GM12891 (cell line): Measurements from ENCODE around the gene IP6K2.
A peak's percentile ranks its signal among the peaks of the same experiment; 100 is the strongest.
"Not testable (repeated sequence)": the region's sequence is repeated elsewhere in the genome, so short reads cannot be mapped to it uniquely, and the experiment has no call there.

ENCODE experiments used
- DNase-seq: peaks from one replicate; pipeline ENCODE4 v3.0.0; 2011; ENCODE audit warnings: low spot score; ENCODE audit not compliant: insufficient read length
- FAIRE-seq: peaks from 2 replicates; lab custom pipeline; 2011; peaks lifted over from hg19 to GRCh38; lab: Jason Lieb, UNC
- PAX5 ChIP-seq: IDR thresholded peaks from 2 replicates; pipeline ENCODE4 v1.6.1; 2011; ENCODE audit warnings: low read length, moderate library complexity, mild to moderate bottlenecking; ENCODE audit not compliant: insufficient read depth, severe bottlenecking
- POLR2A ChIP-seq: IDR thresholded peaks from 2 replicates; pipeline ENCODE4 v1.6.1; 2011; ENCODE audit warnings: low read depth, low read length, control low read depth
- POLR2AphosphoS5 ChIP-seq: IDR thresholded peaks from 2 replicates; pipeline ENCODE4 v1.6.1; 2011; ENCODE audit warnings: low read depth, low read length, control low read depth
- POU2F2 ChIP-seq: IDR thresholded peaks from 2 replicates; pipeline ENCODE4 v1.6.1; 2011; ENCODE audit warnings: low read depth, mild to moderate bottlenecking, control low read depth, low read length, moderate library complexity
- SPI1 ChIP-seq: IDR thresholded peaks from 2 replicates; pipeline ENCODE4 v1.6.1; 2011; ENCODE audit warnings: low read depth, low read length, control low read depth
- TAF1 ChIP-seq: IDR thresholded peaks from 2 replicates; pipeline ENCODE4 v1.6.1; 2011; ENCODE audit warnings: low read depth, low read length, control low read depth

IP6K2 gene

DNA sequence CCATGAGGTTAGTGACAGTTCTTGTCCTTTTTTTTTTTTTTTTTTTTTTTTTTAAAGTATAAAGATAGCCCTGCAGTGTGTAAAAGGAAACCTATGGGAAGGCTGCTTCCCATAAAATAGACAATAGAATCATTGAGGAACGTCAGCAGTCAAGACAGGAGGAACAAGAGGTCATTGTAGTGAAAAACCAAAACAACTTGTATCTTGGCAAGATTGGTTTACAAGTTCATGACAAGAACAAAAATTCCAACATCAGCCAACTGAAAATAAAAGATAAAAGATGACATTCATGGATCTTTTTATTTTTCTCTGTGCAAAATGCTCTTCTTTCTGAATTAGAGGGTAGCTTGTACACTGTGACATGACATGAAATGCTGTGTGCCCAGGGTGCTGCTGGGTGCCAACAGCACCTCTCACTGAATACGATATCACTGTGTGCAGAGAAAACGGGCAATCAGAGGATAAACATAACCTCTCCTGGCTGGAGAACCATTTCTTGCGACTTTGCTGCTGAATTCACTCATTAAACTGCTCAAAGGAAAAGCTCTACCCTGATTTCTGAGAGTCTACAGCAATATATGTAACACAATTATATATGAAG lies 30.1 kb upstream of the IP6K2 start:
- TF ChIP-seq PAX5: no peak
- TF ChIP-seq POLR2A: no peak
- no peak for TF ChIP-seq POLR2AphosphoS5
- no peak for TF ChIP-seq TAF1
- no peak for TF ChIP-seq POU2F2
- TF ChIP-seq SPI1: no peak
- FAIRE-seq: no peak
- no peak for DNase-seq

DNA sequence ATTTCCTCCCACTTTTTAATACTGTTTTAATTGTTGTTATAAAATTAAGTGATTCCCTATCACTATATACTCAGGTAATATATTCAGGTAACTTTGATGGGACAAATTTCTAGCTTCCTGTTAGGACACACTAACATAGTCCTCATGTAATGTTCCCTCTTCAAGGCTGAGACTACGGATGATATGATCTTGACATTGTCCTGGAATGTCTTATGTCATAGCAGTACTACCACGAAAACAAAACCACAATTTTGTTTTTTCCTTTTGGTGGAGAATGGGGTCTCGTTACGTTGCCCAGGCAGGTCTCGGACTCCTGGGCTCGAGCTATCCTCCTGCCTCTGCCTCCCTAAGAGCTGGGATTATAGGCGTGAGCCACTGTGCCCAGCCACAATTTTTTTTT lies 26.8 kb upstream of the IP6K2 start:
- FAIRE-seq (no peak), DNase-seq (no peak)
- TF ChIP-seq PAX5 (no peak), POLR2A (no peak), POU2F2 (no peak), SPI1 (no peak), TAF1 (no peak), POLR2AphosphoS5 (no peak)

DNA sequence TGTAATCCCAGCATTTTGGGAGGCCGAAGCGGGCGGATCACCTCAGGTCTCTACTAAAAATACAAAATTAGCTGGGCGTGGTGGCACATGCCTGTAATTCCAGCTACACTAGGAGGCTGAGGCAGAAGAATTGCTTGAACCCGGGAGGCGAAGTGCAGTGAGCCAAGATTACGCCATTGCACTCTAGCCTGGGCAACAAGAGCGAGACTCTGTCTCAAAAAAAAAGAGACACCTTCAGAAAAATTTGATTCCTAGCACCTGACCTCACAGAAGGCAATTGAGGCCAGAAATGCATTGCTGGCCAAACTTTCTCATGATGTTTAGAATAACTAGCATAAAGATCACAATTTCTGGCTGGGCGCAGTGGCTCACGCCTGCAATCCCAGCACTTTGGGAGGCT lies 24.2 kb upstream of the IP6K2 start:
- FAIRE-seq, DNase-seq: not testable (repeated sequence)

DNA sequence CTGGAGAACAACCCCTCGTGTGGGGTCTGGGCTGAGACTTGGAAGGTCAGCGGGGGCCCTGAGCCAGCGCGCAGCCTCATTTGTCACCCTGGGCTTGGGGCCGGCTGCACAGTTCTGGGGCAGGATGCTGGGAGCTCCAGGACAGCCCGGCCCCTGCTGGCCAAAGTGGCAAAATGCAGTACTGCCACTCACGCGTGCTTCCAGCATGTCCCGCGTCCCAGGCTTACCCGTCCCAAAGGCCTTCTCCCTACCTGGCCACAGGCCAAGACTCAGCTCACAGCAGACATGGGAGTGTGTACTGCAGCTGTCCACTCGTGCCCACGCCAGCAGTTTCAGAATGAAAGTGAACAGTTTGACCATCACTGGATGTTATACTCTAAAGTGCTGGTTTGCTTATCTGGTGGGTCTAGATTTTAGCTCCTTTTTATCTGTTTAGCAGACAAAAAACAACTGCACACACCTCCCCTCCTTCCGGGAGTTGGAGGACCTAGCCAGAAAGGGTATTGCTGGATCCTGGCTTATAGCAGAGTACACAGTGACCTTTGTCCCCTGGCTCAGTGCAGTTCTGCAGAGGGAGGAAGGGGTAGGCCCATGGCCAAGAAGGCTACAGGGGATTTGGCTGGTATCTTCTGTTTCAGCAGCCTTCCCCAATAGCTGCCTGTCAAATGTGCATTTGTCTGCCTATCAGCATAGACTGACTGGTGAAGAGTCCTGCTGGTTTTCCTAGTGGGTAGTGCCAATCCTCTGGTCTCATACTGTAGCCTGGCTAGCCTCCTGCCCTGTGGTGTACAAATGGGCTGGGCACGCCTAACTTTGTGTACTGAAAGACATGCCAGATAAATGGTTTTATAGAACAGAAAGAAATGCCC lies 23.2 kb upstream of the IP6K2 start:
- FAIRE-seq (peak; percentile 89), DNase-seq (peak; percentile 62)
- TF ChIP-seq POLR2AphosphoS5 (no peak), POU2F2 (no peak), POLR2A (no peak), SPI1 (no peak), TAF1 (no peak), PAX5 (no peak)

DNA sequence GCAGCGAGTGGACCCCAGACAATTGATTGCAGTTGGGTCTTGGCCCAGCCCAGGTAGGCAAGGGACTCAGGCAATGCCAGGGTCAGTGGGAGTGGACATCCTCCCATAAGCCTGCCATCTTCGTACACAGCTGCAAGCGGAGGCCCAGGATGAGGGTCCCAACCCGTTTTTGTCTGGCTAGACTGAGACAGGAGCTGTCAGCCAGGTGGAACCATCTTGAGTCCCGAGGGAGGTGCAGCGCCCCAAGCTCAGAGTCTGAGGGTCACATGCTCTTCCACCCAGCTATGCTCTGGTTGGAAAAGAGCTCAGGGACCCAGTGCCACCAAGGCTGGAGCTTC lies 22.6 kb upstream of the IP6K2 start:
- DNase-seq: no peak
- no peak for TF ChIP-seq SPI1
- no peak for TF ChIP-seq PAX5
- no peak for TF ChIP-seq TAF1
- TF ChIP-seq POU2F2: no peak
- no peak for TF ChIP-seq POLR2A
- TF ChIP-seq POLR2AphosphoS5: no peak
- FAIRE-seq: no peak

DNA sequence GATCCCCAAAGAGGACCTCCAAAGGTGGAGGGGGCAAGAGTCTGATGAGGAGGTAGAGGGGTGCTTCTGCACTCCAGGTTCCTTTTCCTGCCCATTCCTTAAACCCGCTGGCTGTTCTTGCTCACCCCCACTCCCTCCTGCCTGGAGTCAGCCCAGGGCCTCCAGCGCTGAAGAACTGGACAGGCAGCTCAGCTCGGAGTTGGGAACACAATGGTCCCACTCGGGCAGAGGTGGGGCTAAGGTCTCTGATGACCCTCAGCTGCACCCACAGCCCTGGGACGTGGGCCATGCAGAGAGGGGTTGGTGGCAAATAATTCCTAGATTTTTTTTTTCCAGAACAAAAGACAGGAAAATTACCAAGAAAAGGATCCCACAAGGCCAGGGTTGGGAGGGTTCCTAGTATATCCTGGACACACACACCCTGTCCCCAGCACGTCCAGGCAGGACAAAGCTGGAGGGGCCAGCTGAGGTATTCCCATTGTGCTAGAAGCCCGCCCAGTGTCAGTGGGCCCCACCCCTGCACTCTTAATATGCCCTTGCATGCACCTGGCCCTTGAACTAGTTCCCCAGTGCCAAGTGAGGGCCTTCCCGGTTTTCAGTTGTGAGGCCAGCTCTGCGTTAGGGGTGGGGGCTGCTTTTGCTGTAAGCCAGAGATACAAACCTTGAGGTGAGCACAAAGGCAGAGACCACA lies 22.1 kb upstream of the IP6K2 start:
- no peak for TF ChIP-seq POU2F2
- no peak for TF ChIP-seq POLR2A
- TF ChIP-seq PAX5: no peak
- no peak for TF ChIP-seq SPI1
- no peak for TF ChIP-seq POLR2AphosphoS5
- no peak for TF ChIP-seq TAF1
- DNase-seq: no peak
- no peak for FAIRE-seq

DNA sequence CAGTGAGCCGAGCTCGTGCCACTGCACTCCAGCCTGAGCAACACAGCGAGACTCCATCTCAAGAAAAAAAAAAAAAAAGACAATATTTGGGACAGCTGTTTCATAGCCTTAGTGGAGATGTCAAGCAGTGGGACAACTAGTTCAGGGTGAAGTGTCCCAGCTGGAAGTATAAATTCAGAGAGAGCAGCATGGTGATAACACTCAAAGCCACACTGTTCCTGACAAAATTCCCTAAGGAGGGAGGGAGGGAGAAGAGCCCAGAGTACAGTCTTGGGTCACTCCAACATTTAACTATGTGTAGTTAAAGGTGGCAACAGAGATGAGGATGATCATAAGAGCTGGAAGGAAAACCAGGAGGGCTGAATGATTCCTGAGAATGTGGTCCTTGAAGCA lies 21.1 kb upstream of the IP6K2 start:
- TF ChIP-seq POLR2AphosphoS5 (no peak), PAX5 (no peak), SPI1 (no peak)
- DNase-seq (no peak), FAIRE-seq (no peak)

DNA sequence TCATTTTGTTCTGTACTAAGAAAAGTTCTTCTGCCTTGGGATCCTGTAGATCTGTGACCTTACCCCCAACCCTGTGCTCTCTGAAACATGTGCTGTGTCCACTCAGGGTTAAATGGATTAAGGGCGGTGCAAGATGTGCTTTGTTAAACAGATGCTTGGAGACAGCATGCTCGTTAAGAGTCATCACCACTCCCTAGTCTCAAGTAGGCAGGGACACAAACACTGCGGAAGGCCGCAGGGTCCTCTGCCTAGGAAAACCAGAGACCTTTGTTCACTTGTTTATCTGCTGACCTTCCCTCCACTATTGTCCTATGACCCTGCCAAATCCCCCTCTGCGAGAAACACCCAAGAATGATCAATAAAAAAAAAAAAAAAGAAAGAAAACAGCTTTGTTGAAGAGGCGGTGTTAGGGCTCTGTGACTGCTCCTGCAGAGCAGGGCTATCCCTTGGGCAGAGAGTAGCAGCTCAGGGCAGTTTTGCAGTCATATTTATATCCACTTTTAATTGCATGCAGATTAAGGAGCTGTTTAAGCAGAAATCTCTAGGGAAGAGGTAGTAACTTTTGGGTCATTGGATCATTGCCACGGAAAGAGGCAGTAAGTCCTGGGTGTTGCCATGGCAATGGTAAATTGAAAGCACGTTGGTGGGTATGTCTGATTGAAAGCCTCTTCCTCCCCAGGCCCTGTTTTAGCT lies 18.2 kb upstream of the IP6K2 start:
- FAIRE-seq, DNase-seq: not testable (repeated sequence)

DNA sequence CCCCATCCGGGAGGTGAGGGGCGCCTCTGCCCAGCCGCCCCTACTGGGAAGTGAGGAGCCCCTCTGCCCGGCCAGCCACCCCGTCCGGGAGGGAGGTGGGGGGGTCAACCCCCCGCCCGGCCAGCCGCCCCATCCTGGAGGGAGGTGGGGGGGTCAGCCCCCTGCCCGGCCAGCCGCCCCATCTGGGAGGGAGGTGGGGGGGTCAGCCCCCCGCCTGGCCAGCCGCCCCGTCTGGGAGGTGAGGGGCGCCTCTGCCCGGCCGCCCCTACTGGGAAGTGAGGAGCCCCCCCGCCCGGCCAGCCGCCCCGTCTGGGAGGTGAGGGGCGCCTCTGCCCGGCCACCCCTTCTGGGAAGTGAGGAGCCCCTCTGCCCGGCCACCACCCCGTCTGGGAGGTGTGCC lies 17.5 kb upstream of the IP6K2 start:
- not testable (repeated sequence) for FAIRE-seq, DNase-seq

DNA sequence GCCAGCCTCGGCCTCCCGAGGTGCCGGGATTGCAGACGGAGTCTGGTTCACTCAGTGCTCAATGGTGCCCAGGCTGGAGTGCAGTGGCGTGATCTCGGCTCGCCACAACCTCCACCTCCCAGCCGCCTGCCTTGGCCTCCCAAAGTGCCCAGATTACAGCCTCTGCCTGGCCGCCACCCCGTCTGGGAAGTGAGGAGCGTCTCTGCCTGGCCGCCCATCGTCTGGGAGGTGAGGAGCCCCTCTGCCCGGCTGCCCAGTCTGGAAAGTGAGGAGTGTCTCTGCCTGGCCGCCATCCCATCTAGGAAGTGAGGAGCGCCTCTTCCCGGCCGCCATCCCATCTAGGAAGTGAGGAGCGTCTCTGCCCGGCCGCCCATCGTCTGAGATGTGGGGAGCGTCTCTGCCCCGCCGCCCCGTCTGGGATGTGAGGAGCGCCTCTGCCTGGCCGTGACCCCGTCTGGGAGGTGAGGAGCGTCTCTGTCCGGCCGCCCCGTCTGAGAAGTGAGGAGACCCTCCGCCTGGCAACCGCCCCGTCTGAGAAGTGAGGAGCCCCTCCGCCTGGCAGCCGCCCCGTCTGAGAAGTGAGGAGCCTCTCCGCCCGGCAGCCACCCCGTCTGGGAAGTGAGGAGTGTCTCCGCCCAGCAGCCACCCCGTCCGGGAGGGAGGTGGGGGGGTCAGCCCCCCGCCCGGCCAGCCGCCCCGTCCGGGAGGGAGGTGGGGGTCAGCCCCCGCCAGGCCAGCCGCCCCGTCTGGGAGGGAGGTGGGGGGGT lies 16.9 kb upstream of the IP6K2 start:
- not testable (repeated sequence) for FAIRE-seq, DNase-seq
